HG03442 (cell line): ENCODE results near the gene IL31RA.
"Not testable (repeated sequence)": the region's sequence is repeated elsewhere in the genome, so short reads cannot be mapped to it uniquely, and the experiment has no call there.

ENCODE experiments used
- ATAC-seq: cut with Tn5 transposase; IDR thresholded peaks from one replicate; pipeline ENCODE4 v1.9.1; 2021; ENCODE audit warnings: mild to moderate bottlenecking, moderate library complexity; ENCODE audit not compliant: unreplicated experiment

Gene IL31RA

GRCh38 chr5:55850839-55851674 lies at the start of gene IL31RA:
Gene IL31RA, plus strand, starts transcription at chr5:55851357. Its CDS starts 214 bp downstream, at chr5:55851571.
- ATAC-seq: no peak

DNA sequence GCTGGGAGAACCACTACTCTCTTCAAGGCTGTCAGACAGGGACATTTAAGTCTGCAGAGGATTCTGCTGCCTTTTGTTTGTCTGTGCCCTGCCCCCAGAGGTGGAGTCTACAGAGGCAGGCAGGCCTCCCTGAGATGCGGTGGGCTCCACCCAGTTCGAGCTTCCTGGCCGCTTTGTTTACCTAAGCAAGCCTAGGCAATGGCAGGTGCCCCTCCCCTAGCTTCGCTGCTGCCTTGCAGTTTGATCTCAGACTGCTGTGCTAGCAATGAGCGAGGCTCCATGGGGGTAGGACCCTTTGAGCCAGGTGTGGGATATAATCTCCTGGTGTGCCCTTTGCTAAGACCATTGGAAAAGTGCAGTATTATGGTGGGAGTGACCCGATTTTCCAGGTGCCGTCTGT lies 42.3 kb upstream of the IL31RA start:
- not testable (repeated sequence) for ATAC-seq

GRCh38 chr5:55815939-55816338 lies 35.2 kb upstream of the IL31RA start:
- not testable (repeated sequence) for ATAC-seq

DNA sequence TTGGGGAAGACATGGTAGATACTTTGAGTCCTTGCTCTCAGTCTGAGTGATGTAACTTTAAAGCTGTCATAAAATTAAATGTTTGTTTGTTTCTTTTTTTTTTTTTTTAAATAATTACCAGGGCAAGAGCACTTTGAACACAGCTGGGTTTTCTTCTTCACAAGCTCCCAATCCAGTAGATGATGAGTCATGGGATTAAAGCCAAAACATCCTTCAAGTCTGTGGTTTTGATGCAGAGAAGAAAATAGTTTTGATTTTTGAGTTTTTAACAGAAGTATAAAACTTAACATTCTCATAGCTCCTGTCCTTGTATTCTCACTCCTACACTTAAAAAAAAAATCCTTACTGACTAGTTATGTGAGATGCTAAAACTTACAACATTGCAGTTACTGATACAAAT lies 34.8 kb upstream of the IL31RA start:
- no peak for ATAC-seq

- no peak for ATAC-seq
Observed at GRCh38 chr5:55817030-55817429, 34.1 kb upstream of the IL31RA start.

GRCh38 chr5:55820488-55820887 lies 30.7 kb upstream of the IL31RA start:
- no peak for ATAC-seq

- no peak for ATAC-seq
Observed at GRCh38 chr5:55821731-55822512, 29.2 kb upstream of the IL31RA start.

DNA sequence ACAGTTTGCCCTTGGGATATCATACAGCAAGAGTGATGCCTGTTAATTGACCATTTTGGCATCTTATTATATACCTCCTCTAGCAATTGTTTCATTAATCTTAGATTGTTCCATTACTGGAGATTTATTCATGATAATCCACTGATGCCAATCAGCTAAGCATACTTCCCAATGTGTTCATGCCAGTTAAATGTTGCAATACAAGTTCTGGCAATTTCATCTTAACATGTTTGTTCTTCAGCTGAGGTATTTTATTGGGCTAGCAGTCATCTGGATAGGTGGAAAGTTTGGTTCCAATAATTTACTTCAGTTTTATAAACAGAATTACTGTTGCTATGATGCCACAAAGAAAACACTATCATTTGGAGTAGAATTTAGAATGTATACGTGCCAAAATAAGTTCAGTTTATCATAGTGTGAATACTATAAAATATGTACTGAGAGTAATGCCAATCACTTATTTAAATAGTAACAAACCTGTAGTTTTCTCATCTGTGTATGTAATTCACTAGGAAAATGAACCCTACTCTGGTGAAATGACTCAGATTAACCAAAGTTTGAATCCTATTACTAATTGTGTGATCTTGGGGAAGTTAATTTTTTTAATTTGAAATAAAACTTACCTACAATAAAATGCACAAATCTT lies 27.9 kb upstream of the IL31RA start:
- no peak for ATAC-seq

- ATAC-seq: no peak
Observed at GRCh38 chr5:55829956-55830355, 21.2 kb upstream of the IL31RA start.

GRCh38 chr5:55832446-55832845 lies 18.7 kb upstream of the IL31RA start:
- no peak for ATAC-seq

- ATAC-seq: no peak
Observed at GRCh38 chr5:55836191-55836590, 15.0 kb upstream of the IL31RA start.

GRCh38 chr5:55841976-55842375 lies 9.2 kb upstream of the IL31RA start:
- ATAC-seq: no peak

DNA sequence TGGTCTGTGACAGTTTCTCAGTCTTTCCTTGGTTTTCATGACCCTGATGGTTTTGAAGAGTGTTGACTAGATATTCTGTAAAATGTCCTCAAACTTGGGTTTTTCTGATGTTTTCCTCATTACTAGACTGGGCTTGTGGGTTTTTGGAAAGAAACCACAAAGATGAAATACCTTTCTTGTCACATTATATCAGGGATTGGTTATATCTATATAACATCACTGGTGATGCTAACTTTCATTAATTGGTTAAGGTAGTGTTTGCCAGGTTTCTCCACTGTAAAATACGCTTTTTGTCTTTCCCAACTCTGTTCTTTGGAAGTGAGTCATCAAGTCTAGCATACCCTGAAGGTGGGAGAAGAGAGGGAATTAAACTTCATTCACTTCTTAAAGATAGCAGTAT lies 3.3 kb upstream of the IL31RA start:
- no peak for ATAC-seq

GRCh38 chr5:55848783-55849182 lies 2.4 kb upstream of the IL31RA start:
- no peak for ATAC-seq

DNA sequence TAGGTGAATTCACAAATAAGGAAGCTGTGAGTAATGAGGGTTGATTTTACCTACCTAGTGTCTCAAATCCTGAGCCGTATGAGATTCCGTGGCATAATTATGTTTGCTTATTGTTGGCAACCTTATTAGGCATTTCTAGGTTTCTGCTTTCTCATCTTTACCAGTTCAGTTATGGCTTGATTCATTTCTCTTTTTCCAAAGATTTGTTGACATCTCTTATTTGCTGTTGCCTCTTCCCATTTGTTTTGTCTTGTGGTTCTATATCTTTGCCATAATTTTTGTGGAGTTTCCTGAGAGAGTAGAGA lies 470 bp downstream of the IL31RA start:
- ATAC-seq: no peak

GRCh38 chr5:55852503-55852902 lies 1.3 kb downstream of the IL31RA start:
- no peak for ATAC-seq

GRCh38 chr5:55853041-55853670 lies 2.0 kb downstream of the IL31RA start:
- no peak for ATAC-seq

DNA sequence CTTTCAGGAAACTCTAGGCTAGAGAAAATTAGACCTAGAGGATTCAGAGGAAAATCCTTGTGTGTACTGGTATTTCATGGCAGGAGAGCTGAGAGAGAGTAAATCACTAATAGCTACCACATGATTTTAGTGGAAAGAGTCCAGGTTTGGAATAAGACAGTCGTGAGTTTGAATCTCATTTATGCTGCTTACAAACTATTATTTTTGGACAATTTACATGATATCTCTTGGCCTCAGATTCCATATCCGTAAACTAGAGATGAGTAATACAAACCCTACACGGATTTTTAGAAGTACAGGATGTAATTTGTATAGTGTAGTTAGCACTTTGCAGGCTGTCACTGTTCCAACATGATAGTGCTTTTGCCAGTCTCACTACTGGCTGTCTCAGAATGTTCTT lies 2.7 kb downstream of the IL31RA start:
- ATAC-seq: no peak

GRCh38 chr5:55855509-55855908 lies 4.4 kb downstream of the IL31RA start:
- no peak for ATAC-seq

DNA sequence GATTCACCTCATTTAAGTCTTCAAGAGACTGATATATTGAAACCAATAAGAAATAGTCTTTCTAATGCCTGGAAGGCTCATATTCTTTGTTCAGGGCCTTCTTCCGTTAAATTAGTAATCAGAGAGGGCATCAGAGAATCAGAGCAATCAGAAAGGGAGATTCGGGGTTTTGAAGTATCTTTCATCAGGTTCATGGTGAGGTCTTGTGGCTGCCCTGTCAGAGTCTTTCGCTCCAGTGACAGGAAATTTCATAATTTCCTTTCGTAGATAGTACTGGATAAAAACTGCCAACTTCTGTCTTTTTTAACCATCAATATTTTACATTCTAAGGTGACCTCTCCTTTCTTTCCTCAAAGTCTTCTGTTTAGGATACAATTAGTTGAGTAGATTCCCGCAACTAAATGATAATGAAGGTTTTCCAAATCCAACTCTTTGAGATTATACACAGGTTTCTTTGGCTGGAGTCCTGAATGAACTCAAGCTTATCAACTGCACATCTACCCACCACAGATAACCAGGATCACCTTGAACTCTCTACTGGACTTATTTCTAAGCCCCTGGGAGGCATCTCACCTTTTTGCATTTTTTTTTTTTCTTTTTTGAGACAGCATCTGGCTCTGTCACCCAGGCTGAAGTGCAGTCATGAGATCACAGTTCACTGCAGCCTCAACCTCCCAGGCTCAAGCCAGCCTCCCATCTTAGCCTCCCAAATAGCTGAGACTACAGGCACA lies 5.5 kb downstream of the IL31RA start:
- ATAC-seq: no peak

- ATAC-seq: no peak
Observed at GRCh38 chr5:55857247-55857640, 6.1 kb downstream of the IL31RA start.
